ENCODE measurements around the gene ZNF385A. TPM values are rescaled to one million over a fixed set of nuclear protein-coding genes. Genes with fewer than 3 reads are reported as not detected.
A peak's percentile ranks its signal among the peaks of the same experiment; 100 is the strongest.

The ZNF385A gene, protein sequence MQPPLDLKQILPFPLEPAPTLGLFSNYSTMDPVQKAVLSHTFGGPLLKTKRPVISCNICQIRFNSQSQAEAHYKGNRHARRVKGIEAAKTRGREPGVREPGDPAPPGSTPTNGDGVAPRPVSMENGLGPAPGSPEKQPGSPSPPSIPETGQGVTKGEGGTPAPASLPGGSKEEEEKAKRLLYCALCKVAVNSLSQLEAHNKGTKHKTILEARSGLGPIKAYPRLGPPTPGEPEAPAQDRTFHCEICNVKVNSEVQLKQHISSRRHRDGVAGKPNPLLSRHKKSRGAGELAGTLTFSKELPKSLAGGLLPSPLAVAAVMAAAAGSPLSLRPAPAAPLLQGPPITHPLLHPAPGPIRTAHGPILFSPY
- 1.3 and 5.3 TPM in 2 replicates for total RNA-seq (2014; rRNA removed; shearing (Covaris generic))

GRCh38 chr12:54384591-54385041 is at the start of gene ZNF385A:
Gene ZNF385A (minus strand): TSS chr12:54384733. CDS start chr12:54384514, 219 bp downstream.
- DNase-seq (ENCODE audit: low spot score): no peak

DNA sequence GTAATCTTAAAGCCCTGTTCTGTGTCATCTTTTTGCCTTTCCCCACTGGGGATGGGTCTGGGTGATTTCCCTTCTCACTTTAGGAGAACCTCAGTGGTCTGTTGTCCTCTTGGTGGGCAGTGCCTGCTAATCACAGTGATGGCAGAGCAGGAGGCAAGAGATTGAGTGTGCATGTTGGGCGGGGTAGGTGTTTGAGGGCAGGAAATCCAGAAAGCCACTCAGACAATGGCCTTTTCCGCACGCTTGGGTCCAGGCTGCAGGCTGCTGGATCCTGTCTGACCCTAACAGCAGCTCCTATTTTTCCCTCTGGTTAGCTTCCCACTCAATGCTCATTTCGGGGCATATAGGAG is 48.3 kb upstream of the ZNF385A start:
- DNase-seq (ENCODE audit: low spot score): no peak

GRCh38 chr12:54431911-54432814 is 47.6 kb upstream of the ZNF385A start:
- DNase-seq (ENCODE audit: low spot score): peak; percentile 91

- DNase-seq (ENCODE audit: low spot score): no peak
These were observed 46.0 kb upstream of the ZNF385A start for GRCh38 chr12:54430471-54431069.

DNA sequence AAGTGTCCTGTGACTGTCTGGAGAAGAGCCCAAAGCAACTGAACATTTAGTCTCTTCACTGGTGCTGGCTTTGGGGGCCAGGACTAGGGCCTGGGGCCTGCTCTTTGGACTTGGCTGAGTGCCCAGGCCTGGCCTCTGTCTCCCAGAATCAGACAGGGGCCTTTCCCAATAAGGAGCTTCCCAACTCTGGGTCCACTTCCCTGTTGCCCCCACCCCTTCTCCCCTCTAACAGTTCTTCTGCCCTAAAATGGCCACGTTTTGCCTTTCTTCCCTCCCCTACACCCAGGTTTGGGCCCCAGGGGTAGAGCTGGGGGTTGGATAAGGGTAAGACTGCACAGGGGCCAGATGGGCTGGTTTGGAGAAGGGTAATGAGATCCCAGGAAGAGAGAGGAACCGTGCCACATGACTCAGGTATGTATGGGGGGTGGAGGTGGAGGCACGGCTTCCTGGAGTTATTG is 44.5 kb upstream of the ZNF385A start:
- no peak for DNase-seq (ENCODE audit: low spot score)

DNA sequence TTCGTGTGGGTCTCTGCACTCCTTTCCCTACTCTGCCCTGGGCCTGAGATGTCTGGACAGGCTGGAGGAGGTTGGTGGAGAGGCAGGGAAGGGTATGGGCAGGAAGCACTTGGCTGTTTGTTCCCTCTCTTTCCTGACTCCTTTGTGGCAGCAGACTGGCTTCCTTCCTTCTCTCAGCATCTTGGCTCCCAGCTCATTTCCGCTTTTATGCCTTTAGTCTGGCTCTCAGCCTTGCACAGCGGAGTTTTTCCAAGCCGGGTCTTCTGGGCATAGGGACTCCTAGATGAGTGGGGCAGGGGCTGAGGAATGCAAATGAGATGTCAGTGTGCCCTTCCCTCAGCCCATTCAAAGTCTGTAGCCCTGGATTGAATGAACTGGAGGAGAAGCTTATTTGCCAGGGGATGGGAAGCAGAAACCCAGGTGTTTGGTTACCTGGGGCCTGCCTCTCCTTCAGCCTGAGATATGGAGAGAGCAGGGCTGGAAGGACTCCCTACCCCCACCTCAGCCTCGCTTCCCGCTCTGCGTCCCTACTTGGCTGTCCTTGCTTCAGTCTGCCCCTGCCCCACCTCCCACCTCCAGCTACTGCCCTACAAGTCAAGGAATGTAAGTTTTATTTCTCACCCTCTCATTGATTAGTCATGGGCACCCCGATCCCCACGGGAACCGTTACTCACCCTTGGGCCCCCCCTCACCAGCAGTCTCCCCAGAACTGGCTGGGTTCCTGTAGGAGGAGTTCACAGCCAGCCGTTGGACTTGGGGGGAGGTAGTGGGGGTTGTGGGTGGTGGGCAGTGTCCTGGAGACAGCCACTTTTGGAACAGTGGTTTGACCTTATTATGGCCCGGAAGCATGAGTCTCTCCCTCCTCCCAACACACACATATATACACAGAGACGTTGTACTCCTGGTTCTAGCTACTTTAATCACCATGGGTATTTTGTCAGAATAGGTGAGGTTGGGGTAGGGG is 43.8 kb upstream of the ZNF385A start:
- peak; percentile 82 for DNase-seq (ENCODE audit: low spot score)

DNA sequence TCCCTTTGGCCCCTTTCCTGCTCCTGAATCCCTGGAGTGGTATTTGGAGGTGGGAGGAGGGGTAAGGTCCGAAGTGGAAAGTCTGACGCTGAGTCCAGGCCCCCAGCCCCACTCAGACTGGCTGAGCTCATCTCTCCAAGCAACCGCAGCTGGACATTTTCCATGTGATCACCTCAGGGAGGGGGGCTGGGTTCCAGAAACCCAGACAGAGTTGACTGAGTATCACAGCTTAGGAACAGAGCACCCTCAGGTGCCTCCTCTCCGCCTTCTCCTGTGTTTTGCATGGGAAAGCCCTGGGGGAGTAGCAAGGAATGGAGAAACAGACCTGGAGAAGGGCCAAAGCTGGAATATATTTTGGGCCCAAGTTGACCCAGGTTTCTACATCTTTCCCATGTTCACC is 42.6 kb upstream of the ZNF385A start:
- DNase-seq (ENCODE audit: low spot score): no peak

DNA sequence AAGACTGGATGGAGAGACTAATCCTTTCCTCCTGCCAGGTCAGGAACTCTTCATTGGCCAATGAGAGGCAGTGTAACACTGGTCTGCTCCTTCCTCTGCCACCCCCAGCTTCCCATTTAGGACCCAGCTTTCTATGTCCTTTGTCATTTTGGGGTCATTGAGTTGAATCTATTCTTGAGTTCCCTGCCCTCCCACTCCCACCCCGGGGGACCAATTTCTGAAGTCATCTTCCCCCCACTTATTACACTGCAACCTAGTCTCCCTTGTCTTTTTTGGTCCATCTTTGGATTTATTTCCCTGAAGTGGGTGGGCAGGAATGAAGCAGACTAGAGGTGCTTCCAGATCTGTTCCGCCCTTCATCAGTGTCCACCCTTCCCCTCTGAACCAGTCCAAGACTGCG is 42.2 kb upstream of the ZNF385A start:
- DNase-seq (ENCODE audit: low spot score): no peak

DNA sequence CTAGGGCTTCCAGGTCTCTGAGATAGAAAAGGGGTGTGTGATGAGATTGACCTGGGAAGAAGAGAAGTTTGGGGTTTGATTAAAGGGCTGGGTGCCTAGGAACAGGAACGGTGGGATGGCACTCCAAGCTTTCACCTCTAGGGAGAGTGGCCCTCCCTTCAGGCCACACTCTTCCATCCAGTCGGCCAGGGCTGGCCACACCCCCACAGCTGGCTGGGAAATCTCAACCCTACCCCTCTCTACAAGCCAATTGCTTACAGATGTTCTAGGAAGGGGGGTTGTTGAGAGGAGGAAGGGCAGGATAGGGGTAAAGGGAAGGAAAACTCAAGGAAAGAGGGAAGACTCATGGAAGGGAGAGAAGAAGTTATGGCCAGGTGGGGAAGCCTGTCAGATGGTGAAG is 41.2 kb upstream of the ZNF385A start:
- DNase-seq (ENCODE audit: low spot score): no peak

- no peak for DNase-seq (ENCODE audit: low spot score)
These were observed 39.7 kb upstream of the ZNF385A start for GRCh38 chr12:54424224-54424623.

DNA sequence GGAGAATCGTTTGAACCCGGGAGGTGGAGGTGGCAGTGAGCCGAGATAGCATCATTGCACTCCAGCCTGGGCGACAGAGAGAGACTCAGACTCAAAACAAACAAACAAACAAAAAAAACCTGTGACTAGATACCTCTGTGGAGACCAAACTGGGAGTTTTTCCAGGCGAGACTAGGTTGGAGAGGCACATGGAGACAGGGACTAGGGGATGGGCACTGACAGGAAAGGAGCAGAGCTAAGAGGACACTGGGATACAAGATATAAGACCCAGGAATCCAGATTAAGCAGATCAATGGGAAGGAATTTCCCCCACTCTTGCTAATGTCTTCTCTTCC is 39.2 kb upstream of the ZNF385A start:
- no peak for DNase-seq (ENCODE audit: low spot score)

- DNase-seq (ENCODE audit: low spot score): no peak
These were observed 37.3 kb upstream of the ZNF385A start for GRCh38 chr12:54421879-54422250.

GRCh38 chr12:54421175-54421878 is 36.8 kb upstream of the ZNF385A start:
- DNase-seq (ENCODE audit: low spot score): no peak

GRCh38 chr12:54420766-54421144 is 36.2 kb upstream of the ZNF385A start:
- DNase-seq (ENCODE audit: low spot score): no peak

GRCh38 chr12:54419088-54419887 is 34.8 kb upstream of the ZNF385A start, which contains the start of gene ITGA5:
Gene ITGA5 (minus strand): TSS chr12:54419266. CDS start chr12:54419198, 68 bp downstream.
- DNase-seq (ENCODE audit: low spot score): peak; percentile 67

DNA sequence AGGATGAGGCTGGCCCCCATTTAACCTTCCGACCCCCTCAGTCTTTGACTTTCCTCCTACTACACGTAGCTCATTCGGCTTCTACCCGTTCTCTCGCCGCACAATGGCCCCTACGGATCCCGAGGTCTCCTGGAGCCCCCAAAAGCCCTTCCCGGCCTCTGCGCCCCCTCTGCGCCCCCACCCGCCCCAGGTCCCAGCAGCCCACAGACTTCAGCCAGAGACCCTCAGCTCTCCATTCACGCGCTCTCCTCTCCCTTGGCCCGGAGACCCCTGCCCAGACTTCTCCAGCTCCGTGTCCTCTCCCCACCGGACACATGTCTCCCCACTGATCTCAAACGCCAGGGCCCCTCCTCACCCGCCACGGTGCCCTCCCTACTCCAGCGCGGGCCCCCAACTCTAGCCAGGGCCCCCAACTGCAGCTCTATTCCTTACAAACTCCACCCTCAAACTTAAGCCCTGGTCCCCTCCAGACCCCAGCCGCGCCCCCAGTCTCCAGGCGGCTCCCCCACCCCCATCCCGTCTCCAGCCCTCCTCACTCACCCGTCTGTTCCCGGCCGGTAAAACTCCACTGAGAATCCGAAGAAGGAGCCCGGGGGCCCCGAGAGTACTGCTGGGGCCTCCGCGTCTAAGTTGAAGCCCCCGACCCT is 34.0 kb upstream of the ZNF385A start:
- DNase-seq (ENCODE audit: low spot score): no peak

- DNase-seq (ENCODE audit: low spot score): no peak
These were observed 33.3 kb upstream of the ZNF385A start for GRCh38 chr12:54417712-54418440.
